Trophoblast cell (in vitro differentiated cells and primary cell): Measurements from ENCODE around the gene TRIM7.
"Not testable (repeated sequence)": the region's sequence is repeated elsewhere in the genome, so short reads cannot be mapped to it uniquely, and the experiment has no call there.

Source experiments
- DNase-seq, 2 donors: peaks; one replicate each; pipeline ENCODE4 v3.0.0-alpha.2; 2016
- H2AFZ ChIP-seq: 2 replicates; pipeline ENCODE4 v1.6.1; 2013; ENCODE audit warnings: low read length, moderate library complexity, mild to moderate bottlenecking; ENCODE audit not compliant: insufficient read depth, poor library complexity
- H2AK5ac ChIP-seq: 2 replicates; pipeline ENCODE4 v1.6.1; 2013; ENCODE audit warnings: mild to moderate bottlenecking, low read length
- H2BK120ac ChIP-seq: 2 replicates; pipeline ENCODE4 v1.6.1; 2013; ENCODE audit warnings: low read length, mild to moderate bottlenecking, moderate library complexity; ENCODE audit not compliant: insufficient read depth, poor library complexity
- H2BK12ac ChIP-seq: 2 replicates; pipeline ENCODE4 v1.6.1; 2013; ENCODE audit warnings: mild to moderate bottlenecking, low read length, moderate library complexity
- H2BK5ac ChIP-seq: 2 replicates; pipeline ENCODE4 v1.6.1; 2013; ENCODE audit warnings: low read length, low read depth, moderate library complexity, mild to moderate bottlenecking; ENCODE audit not compliant: poor library complexity
- H3K14ac ChIP-seq: 2 replicates; pipeline ENCODE4 v1.6.1; 2013; ENCODE audit warnings: mild to moderate bottlenecking, low read length
- H3K18ac ChIP-seq: 2 replicates; pipeline ENCODE4 v1.6.1; 2013; ENCODE audit warnings: mild to moderate bottlenecking, low read length
- H3K23ac ChIP-seq: 2 replicates; pipeline ENCODE4 v1.6.1; 2013; ENCODE audit warnings: low read length
- H3K27ac ChIP-seq: 2 replicates; pipeline ENCODE4 v1.5.1; 2013; ENCODE audit warnings: low read depth, mild to moderate bottlenecking, inconsistent platforms, low read length, moderate library complexity
- H3K27me3 ChIP-seq: 2 replicates; pipeline ENCODE4 v1.6.1; 2013; ENCODE audit warnings: inconsistent platforms, mild to moderate bottlenecking, low read length, moderate library complexity; ENCODE audit not compliant: insufficient read depth
- H3K36me3 ChIP-seq, 2 experiments: 1 replicate in 1 of 2; 2 replicates in 1 of 2; pipeline ENCODE4 v1.6.1; 2013; ENCODE audit warnings: low read length in 2 of 2, mild to moderate bottlenecking in 2 of 2, moderate library complexity in 1 of 2; ENCODE audit not compliant: insufficient read depth in 2 of 2, control insufficient read depth in 1 of 2
- H3K4ac ChIP-seq: 2 replicates; pipeline ENCODE4 v1.6.1; 2013; ENCODE audit warnings: low read depth, mild to moderate bottlenecking, low read length, moderate library complexity
- H3K4me1 ChIP-seq, 2 experiments: 1 replicate in 1 of 2; 2 replicates in 1 of 2; pipeline ENCODE4 v1.6.1; 2013; ENCODE audit warnings: low read length in 2 of 2, mild to moderate bottlenecking in 2 of 2, moderate library complexity in 1 of 2; ENCODE audit not compliant: insufficient read depth in 2 of 2, control insufficient read depth in 1 of 2
- H3K4me2 ChIP-seq: 2 replicates; pipeline ENCODE4 v1.6.1; 2013; ENCODE audit warnings: inconsistent platforms, mild to moderate bottlenecking, low read length, moderate library complexity
- H3K4me3 ChIP-seq: 2 replicates; pipeline ENCODE4 v1.5.1; 2013; ENCODE audit warnings: mild to moderate bottlenecking, low read depth, low read length, inconsistent platforms
- H3K79me1 ChIP-seq: one replicate; pipeline ENCODE4 v1.6.1; 2013; ENCODE audit warnings: low read length
- H3K79me2 ChIP-seq: 2 replicates; pipeline ENCODE4 v1.6.1; 2013; ENCODE audit warnings: low read length, mild to moderate bottlenecking; ENCODE audit not compliant: control insufficient read depth, insufficient read depth, poor library complexity
- H3K9ac ChIP-seq: 2 replicates; pipeline ENCODE4 v1.6.1; 2013; ENCODE audit warnings: mild to moderate bottlenecking, low read length
- H3K9me3 ChIP-seq: 2 replicates; pipeline ENCODE4 v1.6.1; 2013; ENCODE audit warnings: low read depth, mild to moderate bottlenecking, control low read depth, inconsistent platforms, low read length; ENCODE audit not compliant: insufficient read depth
- H4K12ac ChIP-seq: 2 replicates; pipeline ENCODE4 v1.6.1; 2013; ENCODE audit warnings: low read depth, mild to moderate bottlenecking, low read length, moderate library complexity
- H4K8ac ChIP-seq: 2 replicates; pipeline ENCODE4 v1.6.1; 2013; ENCODE audit warnings: low read depth, mild to moderate bottlenecking, low read length, moderate library complexity
- H4K91ac ChIP-seq: one replicate; pipeline ENCODE4 v1.6.1; 2013; ENCODE audit warnings: low read depth, mild to moderate bottlenecking, low read length, moderate library complexity
- WGBS: extraction: QIAGEN DNeasy Blood & Tissue Kit; methylation state at CpG from one replicate; pipeline ENCODE4 v1.1.7; 2013; ENCODE audit warnings: missing lambda C conversion rate; ENCODE audit not compliant: insufficient read length, insufficient coverage; ENCODE audit errors: extremely low coverage; 5-methylcytosine and 5-hydroxymethylcytosine counted together

Gene TRIM7

DNA sequence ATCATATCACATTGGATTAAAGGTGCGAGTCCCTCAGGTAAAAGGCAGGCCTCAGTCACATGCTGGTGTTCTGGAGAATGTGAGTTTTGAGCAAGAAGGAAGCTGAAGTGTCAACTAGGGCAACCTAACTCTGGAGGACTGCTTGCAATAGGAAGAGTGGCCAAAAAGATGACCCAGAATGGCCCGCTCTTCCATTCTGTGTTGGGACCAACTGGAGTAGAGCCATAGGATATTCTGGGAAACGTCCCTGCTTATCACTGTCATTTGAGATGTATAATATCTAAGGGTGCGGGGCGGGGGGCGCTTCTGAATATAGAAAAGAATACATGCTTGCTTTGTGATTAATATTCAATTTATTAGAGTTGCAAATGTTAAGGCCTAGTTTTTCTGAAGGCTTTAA lies 7.1 kb upstream of the TRIM7 start:
- Histone ChIP-seq H3K9ac (no peak overlapping the region), H4K91ac (no peak overlapping the region), H3K23ac (no peak overlapping the region), H3K14ac (no peak overlapping the region), H4K12ac (no peak overlapping the region), H2BK120ac (no peak overlapping the region), H3K4me3 (no peak overlapping the region), H4K8ac (no peak overlapping the region), H2AFZ (no peak overlapping the region), H3K9me3 (no peaks in the 10 kb centered on the region), H3K4ac (no peak overlapping the region), H3K27ac (no peak overlapping the region), H3K4me2 (no peak overlapping the region), H3K36me3 (no peaks in the 10 kb centered on the region), H2BK5ac (no peak overlapping the region), H3K18ac (no peak overlapping the region), H3K79me1 (no peaks in the 10 kb centered on the region), H3K27me3 (no peaks in the 10 kb centered on the region), H3K4me1 (peaks cover 0 to under 1% of the 10 kb centered on the region in 2 experiments), H2BK12ac (no peak overlapping the region), H2AK5ac (no peak overlapping the region), H3K79me2 (no peaks in the 10 kb centered on the region)
- DNase-seq, result no peak
- no CpG with 5 or more reads among the region's 6 CpGs for WGBS

DNA sequence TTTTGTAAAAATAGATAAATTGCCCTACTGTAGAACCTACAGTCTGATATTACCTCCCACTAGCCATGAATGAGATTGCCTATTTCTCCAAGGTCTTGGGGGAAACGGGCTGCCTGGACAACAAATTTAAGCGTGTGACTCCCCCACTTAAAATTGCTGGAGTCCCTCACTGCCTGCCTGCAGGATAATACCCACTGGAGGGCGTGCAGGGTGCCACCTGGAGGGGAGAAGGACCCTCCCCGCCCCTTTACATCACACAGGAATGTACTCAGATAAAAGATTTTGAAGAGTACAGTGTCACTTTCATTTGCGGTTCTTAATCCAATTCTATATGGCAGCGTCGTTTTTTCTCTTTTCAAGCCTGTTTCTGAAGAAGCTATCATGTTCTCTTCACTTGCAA lies 6.2 kb upstream of the TRIM7 start:
- Histone ChIP-seq H3K27me3 (peaks cover under 1% of the 10 kb centered on the region), H3K18ac (no peak overlapping the region), H3K14ac (no peak overlapping the region), H3K79me2 (no peaks in the 10 kb centered on the region), H2BK120ac (no peak overlapping the region), H2BK12ac (no peak overlapping the region), H3K4me2 (no peak overlapping the region), H2BK5ac (no peak overlapping the region), H3K36me3 (no peaks in the 10 kb centered on the region), H2AK5ac (no peak overlapping the region), H4K12ac (no peak overlapping the region), H3K4ac (no peak overlapping the region), H3K9ac (no peak overlapping the region), H4K91ac (no peak overlapping the region), H3K79me1 (no peaks in the 10 kb centered on the region), H3K27ac (no peak overlapping the region), H3K9me3 (no peaks in the 10 kb centered on the region), H3K4me1 (no peaks in the 10 kb centered on the region), H4K8ac (no peak overlapping the region), H2AFZ (no peak overlapping the region), H3K4me3 (no peak overlapping the region), H3K23ac (no peak overlapping the region)
- no CpG with 5 or more reads among the region's 7 CpGs for WGBS
- no peak for DNase-seq

DNA sequence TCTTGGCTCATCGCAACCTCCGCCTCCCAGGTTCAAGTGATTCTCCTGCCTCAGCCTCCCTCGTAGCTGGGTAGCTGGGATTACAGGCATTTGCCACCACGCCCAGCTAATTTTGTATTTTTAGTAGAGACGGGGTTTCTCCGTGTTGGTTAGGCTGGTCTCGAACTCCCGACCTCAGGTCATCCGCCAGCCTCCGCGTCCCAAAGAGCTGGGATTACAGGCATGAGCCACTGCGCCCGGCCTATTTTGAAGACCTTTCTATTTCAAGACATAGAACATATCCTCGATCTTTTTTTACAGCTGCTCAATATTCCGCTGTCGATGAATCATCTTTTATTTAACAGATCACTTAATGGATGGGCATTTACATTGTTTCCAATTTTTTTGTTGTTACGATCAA lies 5.7 kb upstream of the TRIM7 start:
- not testable (repeated sequence) for H3K27me3 ChIP-seq, H3K9me3 ChIP-seq, H2BK120ac ChIP-seq, H3K4ac ChIP-seq, H3K9ac ChIP-seq, H3K4me3 ChIP-seq, H2AFZ ChIP-seq, H2BK12ac ChIP-seq, H4K8ac ChIP-seq, H4K12ac ChIP-seq, H3K14ac ChIP-seq, H2BK5ac ChIP-seq, H3K4me2 ChIP-seq, H4K91ac ChIP-seq, H3K4me1 ChIP-seq, H3K36me3 ChIP-seq, H3K79me2 ChIP-seq, H3K27ac ChIP-seq, H3K79me1 ChIP-seq, H2AK5ac ChIP-seq, H3K23ac ChIP-seq, H3K18ac ChIP-seq
- WGBS, result no CpG with 5 or more reads among the region's 17 CpGs
- DNase-seq, result peak in 1 of 2 donors; percentile 15

GRCh38 chr5:181210148-181210547 lies 5.2 kb upstream of the TRIM7 start:
- not testable (repeated sequence) for H3K4me1 ChIP-seq, H2AK5ac ChIP-seq, H3K4me2 ChIP-seq, H2BK120ac ChIP-seq, H3K23ac ChIP-seq, H3K4ac ChIP-seq, H4K12ac ChIP-seq, H3K9ac ChIP-seq, H3K27ac ChIP-seq, H3K36me3 ChIP-seq, H4K91ac ChIP-seq, H3K4me3 ChIP-seq, H3K9me3 ChIP-seq, H3K14ac ChIP-seq, H3K79me2 ChIP-seq, H4K8ac ChIP-seq, H3K18ac ChIP-seq, H2BK12ac ChIP-seq, H3K79me1 ChIP-seq, H2AFZ ChIP-seq, H2BK5ac ChIP-seq
- WGBS, result no CpG with 5 or more reads among the region's 11 CpGs
- DNase-seq, result peak in 1 of 2 donors; percentile 60
- peaks cover 11% of the 10 kb centered on the region for H3K27me3 ChIP-seq
